Coronary artery (tissue), 2 donors: ENCODE results near the gene CSHL1.

Source experiments
- DNase-seq: peaks from one replicate; pipeline ENCODE4 v3.0.0-alpha.2; 2017; ENCODE audit warnings: low spot score
- H3K27ac ChIP-seq, 2 donors: fragments of 200-600 bp; sonication (generic); one replicate each; pipeline ENCODE4 v1.5.1; 2016 to 2019
- H3K4me3 ChIP-seq: fragments of 200-600 bp; sonication (generic); 2 replicates; pipeline ENCODE4 v1.5.1; 2016; ENCODE audit warnings: mild to moderate bottlenecking, moderate library complexity
- CTCF ChIP-seq: fragments of 200-600 bp; sonication (generic); IDR thresholded peaks from one replicate; pipeline ENCODE4 v1.5.1; 2019; ENCODE audit warnings: antibody characterized with exemption

Gene CSHL1

GRCh38 chr17:63954402-63955063 lies 43.5 kb upstream of the CSHL1 start:
- no peak overlapping the region for H3K27ac ChIP-seq
- no peak for TF ChIP-seq CTCF
- H3K4me3 ChIP-seq = no peak overlapping the region
- DNase-seq = no peak

GRCh38 chr17:63950940-63951907 lies 40.2 kb upstream of the CSHL1 start:
- Histone ChIP-seq H3K27ac (no peak overlapping the region), H3K4me3 (no peak overlapping the region)
- no peak for DNase-seq
- no peak for TF ChIP-seq CTCF

- no peak for TF ChIP-seq CTCF
- H3K27ac ChIP-seq = no peak overlapping the region
- DNase-seq = no peak
Observed at GRCh38 chr17:63949576-63950250, 38.7 kb upstream of the CSHL1 start.

GRCh38 chr17:63948521-63948920 lies 37.5 kb upstream of the CSHL1 start:
- H3K27ac ChIP-seq = no peak overlapping the region
- no peak for TF ChIP-seq CTCF
- DNase-seq = no peak

More at GRCh38 chr17:63949576-63950250, 38.7 kb upstream of the CSHL1 start:
- H3K4me3 ChIP-seq = no peak overlapping the region

GRCh38 chr17:63947711-63948330 lies 36.8 kb upstream of the CSHL1 start:
- no peak overlapping the region for H3K4me3 ChIP-seq
- TF ChIP-seq CTCF = no peak
- no peak for DNase-seq

More at GRCh38 chr17:63948521-63948920, 37.5 kb upstream of the CSHL1 start:
- H3K4me3 ChIP-seq = no peak overlapping the region

GRCh38 chr17:63946440-63947363 lies 35.6 kb upstream of the CSHL1 start:
- H3K4me3 ChIP-seq = no peak overlapping the region
- H3K27ac ChIP-seq = no peak overlapping the region
- peak; percentile 44 for TF ChIP-seq CTCF
- no peak for DNase-seq

More at GRCh38 chr17:63947711-63948330, 36.8 kb upstream of the CSHL1 start:
- H3K27ac ChIP-seq = no peak overlapping the region
